H1 (cell line): ENCODE measurements around the gene CDKN2B-AS1. TPM values are rescaled to one million over a fixed set of nuclear protein-coding genes. Genes with fewer than 3 reads are reported as not detected.

ENCODE experiments used
- CTCF ChIA-PET: fragments of 300-600 bp; sonication (Branson Sonifier 250); formaldehyde crosslinking; loops from one replicate; lab custom pipeline; 2021; ENCODE audit not compliant: partially characterized antibody; lab: Charles Lee
- POLR2A ChIA-PET: fragments of 300-600 bp; sonication (Branson Sonifier 250); formaldehyde crosslinking; loops from one replicate; lab custom pipeline; 2021; ENCODE audit warnings: inconsistent platforms; ENCODE audit not compliant: partially characterized antibody; lab: Charles Lee
- DNase-seq, 2 experiments: peaks; one replicate each; pipeline versions ENCODE4 v3.0.0 to v3.0.0-alpha.2; 2010 to 2022; ENCODE audit warnings: low spot score in 2 of 2, low read depth in 1 of 2, mixed read lengths in 1 of 2
- FAIRE-seq: peaks from 2 replicates; lab custom pipeline; 2011; peaks lifted over from hg19 to GRCh38; lab: Jason Lieb, UNC
- H2AFZ ChIP-seq: 2 replicates; pipeline ENCODE4 v1.8.1; 2012; ENCODE audit warnings: low read length, inconsistent platforms
- H2AK5ac ChIP-seq: 2 replicates; pipeline ENCODE4 v1.6.1; 2013; ENCODE audit warnings: low read depth, low read length
- H2BK120ac ChIP-seq: replicated peaks from 2 replicates; pipeline ENCODE3; 2013; ENCODE audit warnings: low read depth, low read length, inconsistent platforms
- H2BK12ac ChIP-seq: 2 replicates; pipeline ENCODE4 v1.6.1; 2013; ENCODE audit warnings: low read depth, low read length
- H2BK15ac ChIP-seq: 2 replicates; pipeline ENCODE4 v1.6.1; 2013; ENCODE audit warnings: low read length
- H2BK20ac ChIP-seq: 2 replicates; pipeline ENCODE4 v1.6.1; 2013; ENCODE audit warnings: low read length
- H2BK5ac ChIP-seq: 2 replicates; pipeline ENCODE4 v1.6.1; 2013; ENCODE audit warnings: low read depth, low read length
- H3K14ac ChIP-seq: 2 replicates; pipeline ENCODE4 v1.6.1; 2013; ENCODE audit warnings: inconsistent platforms; ENCODE audit not compliant: insufficient read length
- H3K18ac ChIP-seq: 2 replicates; pipeline ENCODE4 v1.6.1; 2013; ENCODE audit warnings: low read length; ENCODE audit errors: extremely low read depth
- H3K23ac ChIP-seq: 2 replicates; pipeline ENCODE4 v1.6.1; 2013; ENCODE audit warnings: inconsistent platforms; ENCODE audit not compliant: insufficient read length
- H3K23me2 ChIP-seq: 2 replicates; pipeline ENCODE4 v1.6.1; 2013; ENCODE audit warnings: low read depth, low read length
- H3K27ac ChIP-seq: 2 replicates; pipeline ENCODE4 v1.6.1; 2011; ENCODE audit warnings: low read depth, low read length, inconsistent platforms
- H3K27me3 ChIP-seq, 4 experiments: replicated peaks in 1 of 4; 1 replicate in 1 of 4; 2 replicates in 3 of 4; pipeline versions ENCODE4 v1.6.1 to v1.8.1; 2011 to 2013; ENCODE audit warnings: low read length in 3 of 4, mild to moderate bottlenecking in 3 of 4, inconsistent platforms in 2 of 4, mixed read lengths in 2 of 4, moderate library complexity in 1 of 4; ENCODE audit not compliant: control insufficient read depth in 3 of 4, insufficient read depth in 3 of 4; ENCODE audit errors: extremely low read depth in 1 of 4
- H3K36me3 ChIP-seq, 4 experiments: 2 replicates each; pipeline versions ENCODE4 v1.6.1 to v1.8.1; 2011 to 2013; ENCODE audit warnings: mild to moderate bottlenecking in 4 of 4, low read length in 3 of 4, moderate library complexity in 2 of 4, control low read depth in 1 of 4, inconsistent platforms in 1 of 4; ENCODE audit not compliant: insufficient read depth in 4 of 4, control insufficient read depth in 2 of 4
- H3K4ac ChIP-seq: replicated peaks from 2 replicates; pipeline ENCODE3; 2013; ENCODE audit warnings: low read length, low read depth, mixed read lengths, inconsistent platforms; ENCODE audit not compliant: insufficient read length
- H3K4me1 ChIP-seq, 4 experiments: replicated peaks in 1 of 4; 1 replicate in 1 of 4; 2 replicates in 3 of 4; pipeline versions ENCODE4 v1.6.1 to v1.8.1; 2011 to 2013; ENCODE audit warnings: low read length in 3 of 4, inconsistent platforms in 2 of 4, mixed read lengths in 1 of 4; ENCODE audit not compliant: insufficient read depth in 4 of 4, control insufficient read depth in 3 of 4
- H3K4me2 ChIP-seq, 2 experiments: 2 replicates each; pipeline versions ENCODE4 v1.6.1 to v1.8.1; 2011 to 2013; ENCODE audit warnings: low read depth in 2 of 2, low read length in 2 of 2, control low read depth in 1 of 2, inconsistent platforms in 1 of 2, mild to moderate bottlenecking in 1 of 2; ENCODE audit not compliant: insufficient read depth in 1 of 2
- H3K4me3 ChIP-seq, 4 experiments: fragments of 200-600, 300-600 bp in 1 of 4; sonication (generic), shearing (Covaris generic), sonication (Bioruptor Twin) in 1 of 4; 2 replicates each; pipeline versions ENCODE4 v1.5.1 to v1.8.1; 2011 to 2016; ENCODE audit warnings: low read length in 4 of 4, low read depth in 3 of 4, control low read depth in 2 of 4, inconsistent platforms in 2 of 4, mild to moderate bottlenecking in 2 of 4, mixed read lengths in 1 of 4, moderate library complexity in 1 of 4; ENCODE audit not compliant: insufficient read depth in 2 of 4; ENCODE audit errors: extremely low read depth in 1 of 4
- H3K56ac ChIP-seq: replicated peaks from 2 replicates; pipeline ENCODE3; 2013; ENCODE audit warnings: low read depth, mild to moderate bottlenecking, mixed read lengths, low read length, inconsistent platforms; ENCODE audit not compliant: insufficient read length
- H3K79me1 ChIP-seq: 2 replicates; pipeline ENCODE4 v1.6.1; 2013; ENCODE audit warnings: low read depth, low read length, control low read depth
- H3K79me2 ChIP-seq, 2 experiments: 2 replicates each; pipeline versions ENCODE4 v1.6.1 to v1.8.1; 2012 to 2013; ENCODE audit warnings: low read length in 2 of 2, mild to moderate bottlenecking in 2 of 2, inconsistent platforms in 1 of 2; ENCODE audit not compliant: insufficient read depth in 2 of 2, control insufficient read depth in 1 of 2
- H3K9ac ChIP-seq, 4 experiments: replicated peaks in 1 of 4; 1 replicate in 1 of 4; 2 replicates in 3 of 4; pipeline versions ENCODE4 v1.6.1 to v1.8.1; 2011 to 2013; ENCODE audit warnings: low read depth in 3 of 4, low read length in 3 of 4, control low read depth in 2 of 4, mild to moderate bottlenecking in 2 of 4, moderate library complexity in 2 of 4, inconsistent platforms in 1 of 4; ENCODE audit errors: extremely low read depth in 1 of 4
- H3K9me3 ChIP-seq, 2 experiments: 2 replicates each; pipeline versions ENCODE4 v1.6.1 to v1.8.1; 2012 to 2013; ENCODE audit warnings: mild to moderate bottlenecking in 2 of 2, moderate library complexity in 2 of 2, control low read depth in 1 of 2, inconsistent platforms in 1 of 2, low read depth in 1 of 2, low read length in 1 of 2, mixed read lengths in 1 of 2; ENCODE audit not compliant: insufficient read depth in 2 of 2
- H4K20me1 ChIP-seq, 2 experiments: replicated peaks in 1 of 2; 2 replicates each; pipeline versions ENCODE3 to v1.8.1; 2011 to 2013; ENCODE audit warnings: inconsistent platforms in 2 of 2, low read length in 2 of 2, mild to moderate bottlenecking in 1 of 2; ENCODE audit not compliant: insufficient read depth in 2 of 2, control insufficient read depth in 1 of 2
- H4K5ac ChIP-seq: 2 replicates; pipeline ENCODE4 v1.6.1; 2013; ENCODE audit warnings: low read length, low read depth, mixed read lengths, inconsistent platforms; ENCODE audit not compliant: insufficient read length
- H4K8ac ChIP-seq: 2 replicates; pipeline ENCODE4 v1.8.0; 2013; ENCODE audit warnings: mild to moderate bottlenecking, moderate library complexity, low read length, inconsistent platforms; ENCODE audit not compliant: insufficient read depth; ENCODE audit errors: extremely low read depth
- H4K91ac ChIP-seq: replicated peaks from 2 replicates; pipeline ENCODE3; 2013; ENCODE audit warnings: low read length, mixed read lengths, inconsistent platforms; ENCODE audit not compliant: insufficient read length
- ASH2L ChIP-seq: fragments of 200-600, 300-600 bp; sonication (generic); IDR thresholded peaks from one replicate; pipeline ENCODE4 v1.7.1; 2017; ENCODE audit warnings: low read length
- CHD1 ChIP-seq: IDR thresholded peaks from 2 replicates; pipeline ENCODE4 v1.6.1; 2012; ENCODE audit warnings: low read depth, low read length, improper control_type of control experiment
- CTCF ChIP-seq, 3 experiments: IDR thresholded peaks; 1 replicate in 2 of 3; 2 replicates in 1 of 3; pipeline versions ENCODE4 v1.5.1 to v1.6.1; 2011; ENCODE audit warnings: low read length in 3 of 3, mild to moderate bottlenecking in 3 of 3, inconsistent platforms in 2 of 3, low read depth in 1 of 3, moderate library complexity in 1 of 3; ENCODE audit not compliant: insufficient read depth in 1 of 3; ENCODE audit errors: control extremely low read depth in 1 of 3
- KDM1A ChIP-seq: fragments of 200-600, 300-600 bp; sonication (generic); IDR thresholded peaks from 2 replicates; pipeline ENCODE4 v1.7.1; 2016; ENCODE audit warnings: mild to moderate bottlenecking, low read length, borderline replicate concordance
- POLR2AphosphoS5 ChIP-seq: IDR thresholded peaks from 2 replicates; pipeline ENCODE4 v1.6.1; 2011; ENCODE audit warnings: low read depth, low read length
- RAD21 ChIP-seq, 2 experiments: IDR thresholded peaks in 1 of 2; conservative IDR thresholded peaks in 1 of 2; 2 replicates each; pipeline ENCODE4 v1.6.1; 2011; ENCODE audit warnings: low read depth in 2 of 2, low read length in 2 of 2, improper control_type of control experiment in 1 of 2, inconsistent platforms in 1 of 2, mild to moderate bottlenecking in 1 of 2, moderate library complexity in 1 of 2
- SIN3A ChIP-seq, 2 experiments: IDR thresholded peaks in 1 of 2; conservative IDR thresholded peaks in 1 of 2; 2 replicates each; pipeline ENCODE4 v1.6.1; 2011 to 2012; ENCODE audit warnings: low read length in 2 of 2, improper control_type of control experiment in 1 of 2, low read depth in 1 of 2, mild to moderate bottlenecking in 1 of 2
- SUZ12 ChIP-seq: fragments of 200-600 bp; sonication (generic); IDR thresholded peaks from 2 replicates; pipeline ENCODE4 v1.6.1; 2012; ENCODE audit warnings: mild to moderate bottlenecking, inconsistent platforms, low read length, moderate library complexity, mixed read lengths
- USF2 ChIP-seq: IDR thresholded peaks from 2 replicates; pipeline ENCODE4 v1.6.1; 2011; ENCODE audit warnings: low read length, improper control_type of control experiment
- WGBS, 2 experiments: shearing (Covaris generic) in 1 of 2; methylation state at CpG; one replicate each; pipeline versions ENCODE4 v1.1.6 to v1.1.7; 2013 to 2015; ENCODE audit warnings: low lambda C conversion rate in 2 of 2, mixed read lengths in 2 of 2, inconsistent platforms in 1 of 2, low coverage in 1 of 2, missing lambda C conversion rate in 1 of 2; ENCODE audit not compliant: insufficient replicate concordance in 2 of 2, insufficient coverage in 1 of 2, insufficient read length in 1 of 2; ENCODE audit errors: extremely low coverage in 1 of 2, missing lambda C conversion rate in 1 of 2; 5-methylcytosine and 5-hydroxymethylcytosine counted together
- polyA plus RNA-seq, 7 experiments: library from polyadenylated mRNA; depleted of rRNA in 3 of 7; stranded (reverse) in 5 of 7; unstranded in 2 of 7; fragments of >200 nt in 5 of 7; fragments of 200-250 nt in 2 of 7; gene quantifications; 1 replicate in 5 of 7; 2 replicates in 1 of 7; 4 replicates in 1 of 7; pipeline versions ENCODE4 v1.2.1 to v1.2.3, GENCODE V29; 2011 to 2013; ENCODE audit warnings: missing spikeins in 2 of 7, mixed read lengths in 2 of 7
- total RNA-seq: library from RNA; stranded (reverse); fragmentation: NEBNext Ultra II Directional; extraction: Animal tissue kit (Norgen Biotek cat#: 25700); gene quantifications from 2 replicates; pipeline ENCODE4 v1.2.1, GENCODE V29; 2021

Gene CDKN2B-AS1
- total and polyA plus RNA-seq, 2 of the 8 experiments (the other 6 are each of a cell fraction or from before 2014, with no cell fraction given) = not detected

GRCh38 chr9:21996858-21997257, 2.3 kb downstream of the CDKN2B-AS1 start:
- H3K27me3 ChIP-seq = peaks cover 14 to 56% (median 42%) of the 10 kb centered on the region in 4 experiments
- H3K4me3 ChIP-seq = peak overlapping the region in 2 of 4 experiments; percentile 76 to 80; a peak in 2 of 8 replicates
- H3K23ac ChIP-seq = no peak overlapping the region
- H2BK5ac ChIP-seq = no peak overlapping the region
- peak overlapping the region; percentile 86 to 95 for H3K4me2 ChIP-seq
- H3K14ac ChIP-seq = no peak overlapping the region
- H3K36me3 ChIP-seq = no peaks in the 10 kb centered on the region
- no peak overlapping the region for H3K9ac ChIP-seq
- H3K18ac ChIP-seq = no peak overlapping the region
- WGBS, 2 experiments = 10% methylated on average over 5 of the region's 5 CpGs; no CpG with 5 or more reads in 1 of the 2 experiments
- peaks cover 0 to 11% of the 10 kb centered on the region in 2 experiments for H4K20me1 ChIP-seq
- DNase-seq (no peak), FAIRE-seq (no peak)
- no peak overlapping the region for H2BK15ac ChIP-seq
- H4K91ac ChIP-seq = no peak overlapping the region
- H3K9me3 ChIP-seq = no peaks in the 10 kb centered on the region
- H3K79me1 ChIP-seq = no peaks in the 10 kb centered on the region
- H2AFZ ChIP-seq = no peak overlapping the region
- H2AK5ac ChIP-seq = no peak overlapping the region; the same call in 1 of the 2 replicates
- no peak overlapping the region for H3K56ac ChIP-seq
- POLR2A ChIA-PET = no interaction called here
- peaks cover 25% of the 10 kb centered on the region for H3K23me2 ChIP-seq
- no peak overlapping the region for H3K27ac ChIP-seq
- no peak overlapping the region for H3K4ac ChIP-seq
- H4K8ac ChIP-seq = no peak overlapping the region
- CTCF ChIA-PET = interaction anchor here (0.7 to 3.3 kb wide), 5 partner anchors 10 to 184 kb away, joined by 3 to 39 read pairs (median 4); partner anchors contain the start of gene CDKN2B
- no peak overlapping the region for H2BK120ac ChIP-seq
- H3K4me1 ChIP-seq = peaks cover 4 to 26% (median 10%) of the 10 kb centered on the region in 4 experiments; a peak in 6 of 7 replicates
- H2BK20ac ChIP-seq = no peak overlapping the region
- no peak overlapping the region; the same call in 1 of the 2 replicates for H2BK12ac ChIP-seq
- H4K5ac ChIP-seq = no peak overlapping the region
- H3K79me2 ChIP-seq = no peaks in the 10 kb centered on the region
- no peak for TF ChIP-seq CTCF (IDR thresholded peaks at IDR 0.05; ENCODE audit: control extremely low read depth in 1 of 3, insufficient read depth in 1 of 3, low read depth in 1 of 3, low read length in 3 of 3)
- TF ChIP-seq ASH2L = no peak
- TF ChIP-seq RAD21 (IDR thresholded peaks at IDR 0.05 in 1 of 2, conservative IDR thresholded peaks at IDR 0.05 in 1 of 2; ENCODE audit: low read depth in 2 of 2, low read length in 2 of 2) = no peak
- no peak for TF ChIP-seq POLR2AphosphoS5
- TF ChIP-seq KDM1A = no peak
- no peak for TF ChIP-seq CHD1
- no peak for TF ChIP-seq SIN3A (conservative IDR thresholded peaks at IDR 0.05 in 1 of 2, IDR thresholded peaks at IDR 0.05 in 1 of 2; ENCODE audit: low read depth in 1 of 2, low read length in 2 of 2)
- no peak for TF ChIP-seq SUZ12
- no peak for TF ChIP-seq USF2
